GM03348 (cell line): ENCODE results near the gene ZSCAN10.

Experiments
- DNase-seq: peaks from one replicate; pipeline ENCODE4 v3.0.0; 2012; ENCODE audit warnings: low spot score

The ZSCAN10 gene

DNA sequence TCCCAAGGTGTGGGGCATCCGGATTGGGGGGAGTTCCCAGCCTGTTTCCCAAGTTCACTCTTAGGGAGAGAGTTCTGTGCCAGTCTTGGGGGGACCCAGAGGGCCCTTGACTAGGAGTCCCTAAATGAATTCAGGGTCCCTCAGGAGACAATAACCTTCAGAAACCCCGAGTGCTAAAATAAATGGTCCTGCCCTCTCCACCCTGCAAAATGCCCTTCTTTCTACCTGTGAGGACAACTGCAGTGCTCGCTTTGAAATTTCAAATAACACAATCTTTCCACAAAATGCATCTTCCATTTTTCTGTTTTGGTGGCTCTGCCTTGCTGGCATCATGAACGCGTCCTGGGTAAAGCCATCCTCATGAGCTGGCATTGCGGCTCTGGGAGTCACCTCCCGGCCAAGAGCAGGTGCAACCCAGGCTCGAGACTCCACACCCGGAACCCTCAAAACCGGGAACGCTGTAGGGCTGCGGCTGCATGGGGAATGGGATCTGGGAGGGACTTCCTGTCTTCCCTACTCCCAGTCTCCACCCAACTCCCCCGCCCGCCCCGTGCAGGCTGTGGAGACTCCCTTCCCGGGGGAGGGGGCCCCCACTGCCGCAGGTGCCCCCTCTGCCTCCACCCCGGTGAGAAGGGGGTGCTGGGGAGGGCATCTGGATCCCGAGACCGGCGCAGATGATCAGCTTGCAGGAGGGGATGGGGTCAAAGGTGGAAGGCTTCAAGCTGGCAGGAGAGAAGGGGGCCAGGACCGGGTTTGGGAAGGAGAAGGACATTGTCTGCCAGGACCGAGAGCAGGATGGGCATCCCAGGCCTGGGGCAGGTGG, 13.2 kb upstream of the ZSCAN10 start, which contains the start of gene ZNF205:
TSS of gene ZNF205 (plus strand) at position 529 of the 823 bp plus-strand sequence. CDS start 845 bp downstream, outside the sequence.
- DNase-seq = peak; percentile 92

DNA sequence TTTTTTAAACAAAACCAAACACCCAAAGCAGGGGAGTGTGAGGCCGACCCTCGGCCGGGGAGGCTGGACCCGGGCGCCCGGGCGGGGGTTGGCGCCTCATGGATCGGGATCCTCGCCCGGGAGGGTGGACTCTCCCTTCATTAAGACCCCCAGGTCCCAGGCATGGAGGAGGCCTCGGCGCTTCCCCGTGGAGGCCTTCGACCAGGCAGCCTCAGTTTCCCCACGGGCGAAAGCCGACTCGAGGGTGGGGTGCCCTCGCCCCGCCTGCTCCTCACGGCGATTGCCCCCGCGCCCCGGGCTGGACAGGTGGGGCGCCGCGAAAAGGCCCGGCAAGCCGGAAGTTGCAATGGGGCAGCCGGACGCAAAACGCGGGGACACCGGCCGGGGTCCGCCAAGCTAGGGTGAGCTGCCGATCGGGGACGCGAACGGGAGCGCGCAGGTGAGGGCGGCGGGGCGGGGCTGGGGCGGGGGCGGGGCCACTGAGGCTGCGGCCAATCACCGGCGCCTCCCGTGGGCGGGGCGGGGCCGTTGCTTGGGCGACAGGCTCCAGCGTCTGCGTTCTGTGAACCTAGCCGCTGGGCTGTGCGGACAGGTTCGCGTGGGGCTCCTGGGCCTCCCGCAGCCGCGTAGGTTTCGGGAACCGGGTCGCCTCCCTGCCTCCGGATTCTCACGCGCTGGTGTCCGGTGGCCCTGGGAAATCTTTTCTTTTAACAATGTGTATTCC, 7.3 kb upstream of the ZSCAN10 start:
- peak; percentile 96 for DNase-seq

DNA sequence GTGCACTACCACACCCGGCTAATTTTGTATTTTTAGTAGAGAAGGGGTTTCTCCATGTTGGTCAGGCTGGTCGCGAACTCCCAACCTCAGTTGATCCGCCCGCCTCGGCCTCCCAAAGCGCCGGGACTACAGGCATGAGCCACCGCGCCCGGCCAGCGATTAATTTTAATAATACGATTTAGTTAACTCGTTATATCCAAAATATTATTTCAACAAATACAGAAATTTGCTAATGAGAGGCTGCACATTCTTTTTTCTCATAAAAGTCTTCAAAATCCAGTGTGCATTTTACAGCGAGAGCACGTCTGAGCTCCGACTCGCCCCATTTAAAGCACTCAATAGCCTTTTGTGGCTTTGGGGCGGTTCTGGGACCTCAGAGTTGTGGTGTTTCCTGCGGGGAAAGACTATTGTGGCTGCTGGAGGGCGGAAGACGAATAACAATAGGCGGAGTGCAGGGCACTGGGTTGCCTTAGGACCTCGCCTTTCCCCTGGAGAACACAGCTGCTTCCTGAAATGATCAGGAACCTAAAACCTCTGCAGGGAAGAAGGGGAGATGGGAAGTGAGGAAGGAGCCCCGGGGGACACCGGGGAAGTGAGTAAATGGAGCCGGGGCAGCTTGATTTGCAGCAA, 2.9 kb upstream of the ZSCAN10 start:
- no peak for DNase-seq

DNA sequence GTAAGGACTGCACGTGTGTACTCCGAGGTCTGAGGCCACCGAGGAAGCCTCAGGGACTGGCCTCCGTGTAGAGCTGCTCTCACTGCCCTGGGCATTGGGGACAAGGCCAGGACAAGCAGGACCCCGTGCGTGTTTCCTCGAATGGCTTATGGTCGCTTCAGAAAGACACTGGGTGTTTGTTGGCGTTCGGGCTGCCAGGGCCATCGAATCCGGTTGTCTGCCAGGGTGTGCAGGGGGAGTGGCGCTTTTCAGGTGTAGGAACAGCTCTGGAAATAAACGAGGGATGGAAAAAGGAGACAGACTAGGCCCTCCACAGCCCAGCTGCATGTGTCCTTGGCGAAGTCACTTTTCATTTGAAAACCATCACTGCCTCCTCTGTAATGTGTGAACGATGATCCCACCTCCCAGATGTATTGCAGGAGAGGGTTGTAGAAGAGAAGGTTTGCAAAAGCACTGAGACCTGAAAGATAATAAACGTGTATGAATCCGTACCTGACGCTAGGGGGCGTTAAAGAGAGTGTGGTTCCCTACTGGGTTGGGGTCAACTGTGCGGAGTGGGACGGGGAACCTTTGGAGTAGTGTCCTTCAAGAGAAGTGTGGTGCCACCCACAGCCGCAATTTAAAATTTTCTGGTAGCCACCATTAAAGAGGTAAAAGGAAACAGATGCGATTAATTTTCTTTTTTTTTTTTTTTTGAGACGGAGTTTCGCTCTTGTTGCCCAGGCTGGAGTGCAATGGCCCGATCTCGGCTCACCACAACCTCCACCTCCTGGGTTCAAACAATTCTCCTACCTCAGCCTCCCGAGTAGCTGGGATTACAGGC, 2.1 kb upstream of the ZSCAN10 start:
- peak; percentile 58 for DNase-seq

DNA sequence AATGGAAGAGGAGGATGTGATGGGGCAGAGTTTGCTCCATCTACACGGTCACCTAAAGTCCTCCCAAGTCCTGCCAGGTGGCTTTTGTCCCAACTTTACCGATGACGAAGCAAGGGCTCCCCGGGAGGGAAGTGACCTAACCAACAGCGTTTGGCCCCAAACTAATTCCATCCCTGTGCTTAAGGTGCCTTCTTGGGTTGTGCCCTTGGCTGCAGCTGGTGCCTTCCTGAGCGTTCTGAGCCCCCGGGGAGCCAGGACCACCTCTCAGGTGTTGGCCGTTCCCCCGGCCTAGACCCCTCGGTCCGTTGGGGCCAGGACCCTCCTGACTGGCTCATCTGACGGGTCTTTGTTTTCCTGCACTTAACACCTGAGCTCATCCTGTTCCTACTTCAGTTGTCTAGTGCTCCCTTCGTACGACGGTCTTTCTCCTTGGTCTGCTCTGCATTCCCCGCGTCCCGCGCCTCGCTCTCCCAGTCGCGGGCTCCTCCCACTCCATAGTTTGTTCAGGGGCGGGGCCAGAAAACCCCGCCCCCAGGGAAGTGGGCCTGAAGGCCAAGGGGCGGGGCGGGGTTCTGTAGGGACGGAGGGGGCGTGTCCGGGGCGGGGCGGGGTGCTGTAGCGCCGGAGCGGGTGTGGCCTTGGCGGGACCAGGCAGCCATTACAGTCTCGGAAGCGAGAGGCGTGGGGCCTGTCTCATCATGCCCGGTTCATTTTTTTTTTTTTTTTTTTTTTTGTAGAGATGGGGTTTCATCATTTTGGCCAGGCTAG, 822 bp upstream of the ZSCAN10 start:
- peak; percentile 96 for DNase-seq

DNA sequence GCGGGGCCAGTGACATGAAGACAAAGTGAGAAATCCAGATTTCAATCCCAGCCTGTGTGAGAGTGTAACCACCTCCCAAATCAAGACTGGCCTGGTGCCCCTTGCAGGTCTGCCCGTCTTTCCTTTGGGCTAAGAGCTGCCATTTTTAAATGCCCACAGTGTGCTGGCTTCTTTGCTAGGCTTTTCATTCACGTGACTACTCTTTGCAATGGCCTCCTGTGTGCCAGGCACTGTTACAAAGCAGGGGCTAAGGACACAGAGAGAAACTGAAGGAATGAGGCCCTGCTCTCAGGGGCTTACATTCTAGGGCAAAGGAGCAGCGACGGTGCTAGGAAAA, 269 bp upstream of the ZSCAN10 start:
- DNase-seq = no peak

DNA sequence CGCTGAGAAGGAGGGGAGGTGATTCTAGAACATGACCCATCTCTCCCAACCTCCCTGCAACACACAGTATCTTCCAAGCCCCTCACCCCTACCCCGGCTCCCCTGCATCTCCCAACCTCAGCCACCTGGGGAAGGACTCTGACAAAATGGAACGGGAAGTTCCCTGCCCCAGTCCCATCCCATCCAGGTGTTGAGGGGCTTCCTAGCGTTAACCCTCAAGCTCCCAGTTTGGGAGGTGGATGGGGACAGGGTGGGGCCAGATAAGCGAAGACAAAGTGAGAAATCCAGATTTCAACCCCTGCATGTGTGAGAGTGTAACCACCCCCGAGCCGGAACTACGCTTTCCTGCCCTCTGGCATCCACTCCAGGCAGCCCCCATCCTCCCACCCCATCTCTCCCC, 1.8 kb downstream of the ZSCAN10 start:
- DNase-seq = no peak

DNA sequence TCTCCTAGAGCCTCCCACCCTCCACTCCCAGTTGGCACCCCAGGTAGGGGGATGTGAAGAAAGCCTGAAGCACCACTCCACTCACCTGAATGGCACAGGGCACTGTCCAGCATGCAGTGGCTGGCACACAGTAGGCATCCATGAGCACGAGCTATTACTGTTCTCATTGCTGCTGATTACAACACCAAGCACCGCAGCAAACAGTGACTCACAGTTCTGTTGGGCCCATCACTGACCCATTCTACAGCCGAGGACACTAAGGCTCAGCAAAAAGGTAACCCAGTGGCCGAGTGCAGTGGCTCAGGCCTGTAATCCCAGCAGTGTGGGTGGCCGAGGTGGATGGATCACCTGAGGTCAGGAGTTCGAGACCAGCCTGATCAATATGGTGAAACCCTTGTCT, 2.7 kb downstream of the ZSCAN10 start:
- no peak for DNase-seq

DNA sequence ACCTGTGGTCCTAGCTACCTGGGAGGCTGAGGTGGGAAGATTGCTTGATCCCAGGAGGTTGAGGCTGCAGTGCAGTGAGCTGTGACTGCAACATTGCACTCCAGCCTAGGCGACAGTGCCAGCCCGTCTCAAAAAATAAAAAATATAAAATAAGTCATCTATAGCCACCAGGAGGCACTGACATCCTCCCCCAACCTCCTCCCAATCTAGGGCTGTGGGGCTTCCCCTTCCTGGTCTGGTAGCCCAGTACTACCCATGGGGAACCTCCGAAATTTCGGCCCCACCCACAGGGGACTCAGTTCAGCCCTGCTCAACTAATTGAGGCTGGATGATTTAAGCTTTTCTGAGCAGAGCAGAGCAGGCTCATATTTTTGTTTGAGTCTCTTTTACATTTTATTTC, 3.2 kb downstream of the ZSCAN10 start:
- DNase-seq = peak; percentile 41

DNA sequence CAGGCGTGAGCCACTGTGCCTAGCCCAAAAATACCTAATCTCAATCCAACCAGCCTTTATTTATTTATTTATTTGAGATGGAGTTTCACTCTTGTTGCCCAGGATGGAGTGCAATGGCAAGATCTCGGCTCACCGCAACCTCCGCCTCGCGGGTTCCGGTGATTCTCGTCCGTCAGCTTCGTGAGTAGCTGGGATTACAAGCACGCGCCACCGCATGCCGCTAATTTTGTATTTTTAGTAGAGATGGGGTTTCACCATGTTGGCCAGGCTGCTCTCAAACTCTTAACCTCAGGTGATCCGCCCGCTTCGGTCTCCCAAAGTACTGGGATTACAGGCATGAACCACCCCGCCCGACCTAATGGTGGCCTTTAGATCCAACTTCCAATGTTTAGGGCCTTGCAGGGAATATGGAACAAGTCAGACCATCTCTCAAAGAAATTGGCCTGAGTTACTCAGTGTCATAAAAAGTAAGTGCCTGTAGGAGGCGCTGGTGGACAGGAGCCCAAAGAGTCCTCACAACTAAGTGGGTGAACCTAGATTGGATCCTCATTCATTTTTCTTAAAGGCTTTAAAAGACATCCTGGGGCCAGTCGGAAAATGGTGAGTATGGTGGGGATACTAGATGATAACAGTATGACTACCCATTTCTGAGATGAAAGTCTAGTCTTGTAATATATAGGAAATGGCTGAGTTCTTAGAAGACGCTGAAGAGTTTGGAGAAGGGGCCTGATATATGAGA, 4.6 kb downstream of the ZSCAN10 start:
- DNase-seq = peak; percentile 44

DNA sequence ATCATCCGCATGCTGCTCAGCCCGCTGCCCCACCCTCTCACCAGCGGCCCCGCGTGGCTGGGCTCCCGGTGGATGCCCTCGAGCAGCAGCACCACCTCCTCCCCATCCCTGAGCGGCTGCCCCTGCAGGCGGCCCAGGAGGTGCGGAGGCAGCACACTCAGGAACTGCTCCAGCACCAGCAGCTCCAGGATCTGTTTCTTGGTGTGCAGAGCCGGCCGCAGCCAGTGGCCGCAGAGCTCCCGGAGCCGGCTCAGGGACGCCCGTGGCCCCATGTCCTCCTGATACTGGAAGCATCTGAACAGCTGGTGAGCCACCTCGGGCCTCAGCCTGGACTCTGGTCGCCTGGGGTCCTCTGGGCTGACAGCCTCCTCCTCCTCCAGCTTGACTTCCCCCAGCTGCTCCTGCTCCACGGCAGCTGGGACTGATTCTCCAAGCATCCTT, 6.6 kb downstream of the ZSCAN10 start:
- no peak for DNase-seq

DNA sequence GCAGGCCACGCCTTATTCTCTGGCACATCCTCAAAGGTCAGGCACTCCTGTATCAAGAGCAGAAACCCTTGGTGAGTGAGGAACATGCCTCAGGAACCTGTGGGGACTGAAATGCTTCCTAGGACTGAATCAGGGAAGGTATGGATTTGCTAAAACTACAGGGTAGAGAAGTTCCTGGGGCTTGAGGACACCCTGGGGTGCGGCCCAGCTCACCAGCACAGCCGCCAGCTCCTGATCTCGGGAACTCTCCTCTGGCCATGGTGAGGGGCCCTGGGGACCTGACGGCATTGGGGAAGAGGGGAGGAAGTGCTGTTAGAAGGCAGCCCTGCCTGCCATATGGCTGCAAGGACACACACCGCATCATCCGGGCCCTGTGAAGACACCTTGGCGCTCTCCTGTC, 7.5 kb downstream of the ZSCAN10 start:
- no peak for DNase-seq

DNA sequence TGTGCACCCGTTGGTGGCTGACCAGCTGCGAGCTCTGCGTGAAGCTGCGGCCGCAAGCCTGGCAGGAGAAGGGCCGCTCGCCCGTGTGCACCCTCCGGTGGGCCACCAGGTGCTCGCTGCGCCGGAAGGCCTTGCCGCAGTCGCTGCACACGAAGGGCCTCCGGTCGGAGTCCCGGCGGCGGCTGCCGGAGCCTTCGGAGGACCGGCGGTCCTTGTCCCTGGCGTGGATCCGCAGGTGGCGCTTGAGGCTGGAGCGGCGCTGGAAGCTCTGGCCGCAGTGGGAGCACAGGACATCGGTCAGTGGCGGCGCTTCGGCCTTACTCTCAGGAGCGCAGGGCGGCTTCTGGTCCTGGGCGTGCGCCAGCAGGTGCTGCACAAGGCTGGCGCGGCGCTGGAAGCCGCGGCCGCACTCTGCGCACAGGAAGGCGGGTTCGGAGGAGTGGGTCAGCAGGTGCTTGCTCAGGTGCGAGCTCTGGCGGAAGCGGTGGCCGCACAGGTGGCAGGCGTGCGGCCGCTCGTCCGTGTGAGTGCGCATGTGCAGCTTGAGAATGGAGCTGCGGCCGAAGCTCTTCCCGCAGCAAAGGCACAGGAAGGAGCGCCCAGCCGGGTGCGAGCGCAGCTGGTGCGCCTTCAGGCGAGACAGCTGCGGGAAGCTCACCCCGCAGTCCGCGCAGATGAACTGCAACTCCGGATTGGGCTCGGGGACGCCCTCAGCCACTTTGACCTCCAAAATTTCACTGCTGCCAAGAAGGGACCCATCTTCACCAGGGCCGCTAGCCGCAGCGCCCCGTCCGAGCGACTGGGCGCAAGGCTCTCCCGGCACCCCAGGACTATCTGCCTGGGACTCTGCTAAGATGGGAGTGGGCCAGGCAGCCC, 9.1 kb downstream of the ZSCAN10 start:
- DNase-seq = no peak

DNA sequence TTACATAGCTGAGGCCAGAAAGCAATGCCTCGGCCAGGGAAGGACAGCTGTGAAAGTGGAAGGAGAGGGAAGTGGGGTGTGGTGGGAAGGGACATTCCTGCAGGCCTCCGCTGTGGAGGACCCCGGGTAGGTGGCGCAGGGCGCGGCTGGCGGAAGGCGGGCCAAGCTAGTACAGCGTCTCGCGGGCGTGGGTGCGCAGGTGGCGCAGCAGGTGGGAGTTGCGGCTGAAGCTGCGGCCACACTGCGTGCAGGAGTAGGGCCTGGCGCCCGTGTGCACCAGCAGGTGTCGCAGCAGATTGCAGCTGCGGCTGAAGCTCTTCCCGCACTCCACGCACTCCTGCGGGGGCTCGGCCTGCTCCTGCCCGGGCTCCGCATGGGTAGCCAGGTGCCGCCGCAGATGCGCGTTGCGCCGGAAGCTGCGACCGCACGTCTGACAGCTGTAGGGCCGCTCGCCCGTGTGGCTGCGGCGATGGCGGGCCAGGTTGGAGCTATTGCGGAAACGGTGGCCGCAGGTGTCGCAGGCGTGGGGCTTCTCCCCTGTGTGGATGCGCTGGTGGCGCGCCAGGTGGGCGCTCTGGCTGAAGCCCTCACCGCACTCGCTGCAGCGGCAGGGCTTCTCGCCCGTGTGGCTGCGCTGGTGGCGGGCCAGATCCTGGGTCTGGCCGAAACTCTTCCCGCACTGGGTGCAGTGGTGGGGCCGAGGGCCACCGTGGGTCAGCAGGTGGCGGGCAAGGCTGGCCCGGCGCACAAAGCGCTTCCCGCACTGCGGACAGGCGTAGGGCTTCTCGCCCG, 10.0 kb downstream of the ZSCAN10 start:
- DNase-seq = no peak

DNA sequence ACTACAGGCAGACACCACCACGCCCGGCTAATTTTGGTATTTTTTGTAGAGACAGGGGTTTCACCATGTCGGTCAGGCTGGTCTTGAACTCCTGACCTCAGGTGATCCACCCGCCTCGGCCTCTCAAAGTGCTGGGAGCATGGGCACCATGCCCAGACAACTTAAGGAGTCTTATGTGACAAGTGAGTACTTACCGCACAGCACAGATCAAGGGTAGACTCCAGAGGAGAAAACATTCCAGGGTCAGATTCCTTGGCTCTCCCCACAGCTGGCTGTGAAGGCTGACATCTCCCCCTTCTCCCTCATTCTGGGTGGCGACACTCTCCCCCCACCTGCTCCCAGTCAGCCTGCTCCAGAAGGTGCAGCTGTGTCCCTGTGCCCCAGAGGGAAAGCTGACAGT, 10.6 kb downstream of the ZSCAN10 start:
- peak; percentile 2 for DNase-seq

DNA sequence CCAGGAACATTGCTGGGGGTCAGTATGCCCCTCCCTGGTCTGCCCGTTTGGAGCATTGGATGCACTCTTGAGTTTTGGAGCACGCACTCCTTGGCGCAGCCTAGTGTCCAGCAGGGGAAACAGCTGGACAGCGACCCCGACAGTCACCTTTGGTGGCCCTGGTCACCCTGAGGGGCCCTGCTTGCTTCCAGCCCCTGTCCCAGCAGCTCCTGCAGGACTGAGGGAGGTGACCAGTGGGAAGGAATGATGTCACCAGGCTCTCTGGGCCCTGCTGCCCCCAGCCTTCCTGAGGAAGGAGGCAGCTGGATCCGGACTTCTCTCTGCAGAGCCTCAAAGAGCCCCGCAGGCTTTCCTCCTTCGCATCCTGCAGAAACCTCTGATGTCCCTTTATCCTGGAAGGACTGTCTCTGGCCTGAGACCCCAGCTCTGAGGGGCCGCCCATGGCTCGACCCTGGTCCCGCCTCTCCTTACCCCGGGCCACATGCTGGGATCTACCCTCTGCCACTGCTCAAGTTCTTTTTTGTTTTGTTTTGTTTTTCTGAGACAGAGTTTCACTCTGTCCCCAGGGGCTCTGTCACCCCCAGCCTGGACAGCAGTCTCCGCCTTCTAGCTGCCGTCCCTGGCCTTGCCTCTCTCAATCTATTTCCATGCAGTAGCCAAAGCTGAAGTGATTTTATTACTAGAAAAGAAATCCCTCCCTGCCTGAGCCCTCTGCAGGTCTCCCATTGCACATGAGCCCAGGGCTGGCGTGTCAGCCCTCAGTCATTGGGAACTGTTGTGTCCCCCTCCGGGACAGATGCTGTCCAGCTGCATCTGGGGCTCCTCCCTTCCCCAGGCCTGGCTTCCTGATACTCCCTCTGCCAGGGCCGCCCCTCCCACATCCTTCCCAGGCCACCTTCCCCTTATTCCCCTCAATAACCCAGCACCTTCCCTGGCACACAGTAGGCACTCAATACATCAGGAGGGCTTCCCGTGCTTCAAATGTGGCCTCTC, 11.6 kb downstream of the ZSCAN10 start:
- DNase-seq = peak; percentile 4

DNA sequence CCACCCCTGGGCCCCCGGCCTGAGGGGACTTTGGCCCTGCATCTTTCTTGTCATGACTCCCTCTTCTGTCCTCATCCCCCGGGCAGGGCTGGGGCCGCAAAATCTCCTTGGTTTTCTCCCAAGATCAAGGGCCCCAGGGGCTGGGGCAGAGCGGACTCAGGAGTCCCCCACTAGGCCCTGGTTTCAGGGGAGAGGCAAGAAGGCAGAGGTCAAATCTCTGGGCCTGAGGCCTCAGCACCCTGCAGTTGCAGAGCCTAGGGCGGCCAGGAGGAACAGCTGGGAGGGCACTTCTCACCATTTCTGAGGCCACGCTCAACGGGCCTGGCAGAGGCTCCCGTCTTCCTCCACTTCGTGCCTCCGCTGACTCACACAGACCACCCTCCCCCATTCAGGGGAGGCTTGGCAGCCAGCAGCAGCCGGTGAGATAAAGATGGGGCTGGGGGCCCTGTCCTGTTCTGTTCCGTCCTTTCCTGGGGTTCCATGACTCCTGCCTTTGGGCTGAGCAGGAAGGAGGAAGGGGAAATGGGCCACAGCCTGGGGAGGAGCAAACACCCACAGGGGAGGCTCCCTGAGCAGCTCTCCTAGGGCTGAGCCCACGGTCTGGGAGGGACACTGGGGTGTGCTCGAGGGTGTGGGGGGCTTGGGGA, 12.4 kb downstream of the ZSCAN10 start:
- DNase-seq = no peak
